ENCODE data around the gene GNAT2. TPM values are rescaled to one million over a fixed set of nuclear protein-coding genes. Genes with fewer than 3 reads are reported as not detected.

Gene GNAT2
- total RNA-seq, 1 donor from 2014 or later, result not detected

GRCh38 chr1:109628540-109629321 is 9.3 kb upstream of the GNAT2 start:
- no peak overlapping the region for H3K27ac ChIP-seq (ENCODE audit: low read depth, low read length)
- H3K4me3 ChIP-seq (ENCODE audit: low read length in 3 of 3), result no peak overlapping the region
- H3K9ac ChIP-seq (ENCODE audit: low read depth in 1 of 3, low read length in 3 of 3), result no peak overlapping the region
- H3K9me3 ChIP-seq (ENCODE audit: control insufficient read depth in 3 of 3, low read length in 3 of 3), result no peaks in the 10 kb centered on the region
- H3K4me1 ChIP-seq (ENCODE audit: control insufficient read depth in 3 of 3, insufficient read depth in 3 of 3, low read length in 3 of 3), result peaks cover 6 to 9% (median 7%) of the 10 kb centered on the region in 3 donors
- no peaks in the 10 kb centered on the region for H3K27me3 ChIP-seq (ENCODE audit: control insufficient read depth in 3 of 3, insufficient read depth in 3 of 3, low read length in 3 of 3)
- peaks cover 16 to 31% (median 24%) of the 10 kb centered on the region in 3 donors for H3K36me3 ChIP-seq (ENCODE audit: control insufficient read depth in 3 of 3, insufficient read depth in 3 of 3, low read length in 3 of 3)

GRCh38 chr1:109627692-109628399 is 8.4 kb upstream of the GNAT2 start:
- H3K4me3 ChIP-seq (ENCODE audit: low read length in 3 of 3), result no peak overlapping the region
- H3K9ac ChIP-seq (ENCODE audit: low read depth in 1 of 3, low read length in 3 of 3), result no peak overlapping the region
- H3K27ac ChIP-seq (ENCODE audit: low read depth, low read length), result no peak overlapping the region
- H3K27me3 ChIP-seq (ENCODE audit: control insufficient read depth in 3 of 3, insufficient read depth in 3 of 3, low read length in 3 of 3), result no peaks in the 10 kb centered on the region
- H3K4me1 ChIP-seq (ENCODE audit: control insufficient read depth in 3 of 3, insufficient read depth in 3 of 3, low read length in 3 of 3), result peaks cover 9 to 12% (median 11%) of the 10 kb centered on the region in 3 donors
- H3K36me3 ChIP-seq (ENCODE audit: control insufficient read depth in 3 of 3, insufficient read depth in 3 of 3, low read length in 3 of 3), result peaks cover 16 to 31% (median 24%) of the 10 kb centered on the region in 3 donors
- H3K9me3 ChIP-seq (ENCODE audit: control insufficient read depth in 3 of 3, low read length in 3 of 3), result no peaks in the 10 kb centered on the region

GRCh38 chr1:109626682-109627408 is 7.4 kb upstream of the GNAT2 start:
- Histone ChIP-seq H3K27me3 (ENCODE audit: control insufficient read depth in 3 of 3, insufficient read depth in 3 of 3, low read length in 3 of 3) (no peaks in the 10 kb centered on the region), H3K9me3 (ENCODE audit: control insufficient read depth in 3 of 3, low read length in 3 of 3) (no peaks in the 10 kb centered on the region), H3K36me3 (ENCODE audit: control insufficient read depth in 3 of 3, insufficient read depth in 3 of 3, low read length in 3 of 3) (peaks cover 16 to 31% (median 24%) of the 10 kb centered on the region in 3 donors), H3K27ac (ENCODE audit: low read depth, low read length) (no peak overlapping the region), H3K4me1 (ENCODE audit: control insufficient read depth in 3 of 3, insufficient read depth in 3 of 3, low read length in 3 of 3) (peaks cover 8 to 21% (median 15%) of the 10 kb centered on the region in 3 donors), H3K9ac (ENCODE audit: low read depth in 1 of 3, low read length in 3 of 3) (no peak overlapping the region), H3K4me3 (ENCODE audit: low read length in 3 of 3) (no peak overlapping the region)

GRCh38 chr1:109625601-109626560 is 6.5 kb upstream of the GNAT2 start:
- Histone ChIP-seq H3K4me1 (ENCODE audit: control insufficient read depth in 3 of 3, insufficient read depth in 3 of 3, low read length in 3 of 3) (peaks cover 13 to 26% (median 19%) of the 10 kb centered on the region in 3 donors), H3K27me3 (ENCODE audit: control insufficient read depth in 3 of 3, insufficient read depth in 3 of 3, low read length in 3 of 3) (no peaks in the 10 kb centered on the region), H3K9ac (ENCODE audit: low read depth in 1 of 3, low read length in 3 of 3) (no peak overlapping the region), H3K4me3 (ENCODE audit: low read length in 3 of 3) (no peak overlapping the region), H3K36me3 (ENCODE audit: control insufficient read depth in 3 of 3, insufficient read depth in 3 of 3, low read length in 3 of 3) (peaks cover 16 to 24% (median 21%) of the 10 kb centered on the region in 3 donors), H3K9me3 (ENCODE audit: control insufficient read depth in 3 of 3, low read length in 3 of 3) (no peaks in the 10 kb centered on the region), H3K27ac (ENCODE audit: low read depth, low read length) (no peak overlapping the region)

- no peak overlapping the region for H3K4me3 ChIP-seq (ENCODE audit: low read length in 3 of 3)
- no peaks in the 10 kb centered on the region for H3K9me3 ChIP-seq (ENCODE audit: control insufficient read depth in 3 of 3, low read length in 3 of 3)
- H3K9ac ChIP-seq (ENCODE audit: low read depth in 1 of 3, low read length in 3 of 3), result no peak overlapping the region
- peaks cover 16 to 21% (median 18%) of the 10 kb centered on the region in 3 donors for H3K36me3 ChIP-seq (ENCODE audit: control insufficient read depth in 3 of 3, insufficient read depth in 3 of 3, low read length in 3 of 3)
- H3K4me1 ChIP-seq (ENCODE audit: control insufficient read depth in 3 of 3, insufficient read depth in 3 of 3, low read length in 3 of 3), result peaks cover 18 to 30% (median 23%) of the 10 kb centered on the region in 3 donors
- H3K27ac ChIP-seq (ENCODE audit: low read depth, low read length), result no peak overlapping the region
- H3K27me3 ChIP-seq (ENCODE audit: control insufficient read depth in 3 of 3, insufficient read depth in 3 of 3, low read length in 3 of 3), result no peaks in the 10 kb centered on the region
Measured at GRCh38 chr1:109625176-109625575, 5.8 kb upstream of the GNAT2 start.

- H3K27ac ChIP-seq (ENCODE audit: low read depth, low read length), result no peak overlapping the region
- no peaks in the 10 kb centered on the region for H3K27me3 ChIP-seq (ENCODE audit: control insufficient read depth in 3 of 3, insufficient read depth in 3 of 3, low read length in 3 of 3)
- H3K9ac ChIP-seq (ENCODE audit: low read depth in 1 of 3, low read length in 3 of 3), result no peak overlapping the region
- peaks cover 13 to 18% (median 17%) of the 10 kb centered on the region in 3 donors for H3K36me3 ChIP-seq (ENCODE audit: control insufficient read depth in 3 of 3, insufficient read depth in 3 of 3, low read length in 3 of 3)
- H3K4me3 ChIP-seq (ENCODE audit: low read length in 3 of 3), result no peak overlapping the region
- H3K9me3 ChIP-seq (ENCODE audit: control insufficient read depth in 3 of 3, low read length in 3 of 3), result no peaks in the 10 kb centered on the region
- peaks cover 24 to 38% (median 28%) of the 10 kb centered on the region in 3 donors for H3K4me1 ChIP-seq (ENCODE audit: control insufficient read depth in 3 of 3, insufficient read depth in 3 of 3, low read length in 3 of 3)
Measured at GRCh38 chr1:109624201-109625010, 5.0 kb upstream of the GNAT2 start.

GRCh38 chr1:109623601-109624161 is 4.3 kb upstream of the GNAT2 start:
- Histone ChIP-seq H3K27ac (ENCODE audit: low read depth, low read length) (no peak overlapping the region), H3K4me1 (ENCODE audit: control insufficient read depth in 3 of 3, insufficient read depth in 3 of 3, low read length in 3 of 3) (peaks cover 31 to 43% (median 35%) of the 10 kb centered on the region in 3 donors), H3K9ac (ENCODE audit: low read depth in 1 of 3, low read length in 3 of 3) (peak overlapping the region in 1 of 3 donors; percentile 16), H3K4me3 (ENCODE audit: low read length in 3 of 3) (no peak overlapping the region), H3K27me3 (ENCODE audit: control insufficient read depth in 3 of 3, insufficient read depth in 3 of 3, low read length in 3 of 3) (no peaks in the 10 kb centered on the region), H3K9me3 (ENCODE audit: control insufficient read depth in 3 of 3, low read length in 3 of 3) (no peaks in the 10 kb centered on the region), H3K36me3 (ENCODE audit: control insufficient read depth in 3 of 3, insufficient read depth in 3 of 3, low read length in 3 of 3) (peaks cover 10 to 13% (median 11%) of the 10 kb centered on the region in 3 donors)

GRCh38 chr1:109622895-109623294 is 3.5 kb upstream of the GNAT2 start:
- no peaks in the 10 kb centered on the region for H3K9me3 ChIP-seq (ENCODE audit: control insufficient read depth in 3 of 3, low read length in 3 of 3)
- H3K9ac ChIP-seq (ENCODE audit: low read depth in 1 of 3, low read length in 3 of 3), result no peak overlapping the region
- no peak overlapping the region for H3K4me3 ChIP-seq (ENCODE audit: low read length in 3 of 3)
- H3K27ac ChIP-seq (ENCODE audit: low read depth, low read length), result no peak overlapping the region
- H3K36me3 ChIP-seq (ENCODE audit: control insufficient read depth in 3 of 3, insufficient read depth in 3 of 3, low read length in 3 of 3), result peaks cover 3 to 7% (median 3%) of the 10 kb centered on the region in 3 donors
- peaks cover 31 to 43% (median 35%) of the 10 kb centered on the region in 3 donors for H3K4me1 ChIP-seq (ENCODE audit: control insufficient read depth in 3 of 3, insufficient read depth in 3 of 3, low read length in 3 of 3)
- no peaks in the 10 kb centered on the region for H3K27me3 ChIP-seq (ENCODE audit: control insufficient read depth in 3 of 3, insufficient read depth in 3 of 3, low read length in 3 of 3)
